HCT116 (cell line): Measurements from ENCODE around the gene PCLO. TPM values are rescaled to one million over a fixed set of nuclear protein-coding genes. Genes with fewer than 3 reads are reported as not detected.

Experiments
- ATAC-seq: fragments of 200-7000 bp; cut with Tn5 transposase; 2 replicates; pipeline ENCODE4 v1.9.1; 2020; ENCODE audit warnings: mild to moderate bottlenecking, moderate library complexity
- BruUV-seq: library from RNA; stranded (reverse); fragments of 400-500 nt; replicated peaks from 2 replicates; lab custom pipeline; 2021; lab: Mats Ljungman, UMichigan
- CTCF ChIA-PET: fragments of 300-600 bp; sonication (Branson Sonifier 250); formaldehyde crosslinking; loops from one replicate; lab custom pipeline; 2021; ENCODE audit warnings: antibody characterized with exemption; lab: Charles Lee
- POLR2A ChIA-PET: fragments of 300-600, 350-600 bp; sonication (Branson Sonifier 250); formaldehyde crosslinking; loops from one replicate; lab custom pipeline; 2021; ENCODE audit warnings: antibody characterized with exemption; lab: Charles Lee
- RAD21 ChIA-PET, 2 experiments: fragments of 300-600 bp; sonication (Branson Sonifier 250); formaldehyde crosslinking; loops; one replicate each; lab custom pipeline; 2023; ENCODE audit warnings: low total read pairs in 2 of 2; ENCODE audit not compliant: uncharacterized antibody in 2 of 2, unreplicated experiment in 2 of 2, low non-redundant PET in 1 of 2; lab: Charles Lee
- DNase-seq: peaks from one replicate; pipeline ENCODE4 v3.0.0-alpha.2; 2010; ENCODE audit warnings: low read depth, low spot score
- H2AFZ ChIP-seq: fragments of 200-600 bp; shearing (Covaris generic), sonication (generic); 2 replicates; pipeline ENCODE4 v1.6.1; 2017; ENCODE audit warnings: low read depth, mixed run types, mixed read lengths, antibody characterized with exemption, low read length; ENCODE audit not compliant: poor library complexity, severe bottlenecking
- H3K27ac ChIP-seq: 2 replicates; pipeline ENCODE4 v1.5.1; 2012; ENCODE audit warnings: low read depth, low read length
- H3K27me3 ChIP-seq: fragments of 200-600 bp; sonication (generic); 2 replicates; pipeline ENCODE4 v1.6.1; 2016; ENCODE audit warnings: mixed run types, low read length, mixed read lengths; ENCODE audit not compliant: insufficient read depth
- H3K36me3 ChIP-seq, 2 experiments: fragments of 200-500 bp in 1 of 2; fragments of 200-600 bp in 1 of 2; sonication (Bioruptor generic) in 1 of 2; sonication (generic) in 1 of 2; 2 replicates each; pipeline versions ENCODE4 v1.5.1 to v1.6.1; 2014 to 2016; ENCODE audit warnings: low read length in 2 of 2, inconsistent platforms in 1 of 2, mixed read lengths in 1 of 2, mixed run types in 1 of 2; ENCODE audit not compliant: insufficient read depth in 2 of 2, control insufficient read depth in 1 of 2
- H3K4me1 ChIP-seq, 2 experiments: fragments of 200-600 bp in 1 of 2; sonication (generic) in 1 of 2; 2 replicates each; pipeline versions ENCODE4 v1.5.1 to v1.6.1; 2012 to 2017; ENCODE audit warnings: low read length in 2 of 2, inconsistent platforms in 1 of 2, mild to moderate bottlenecking in 1 of 2, mixed read lengths in 1 of 2, mixed run types in 1 of 2, moderate library complexity in 1 of 2; ENCODE audit not compliant: insufficient read depth in 2 of 2, control insufficient read depth in 1 of 2
- H3K4me2 ChIP-seq: fragments of 200-600 bp; sonication (generic); 2 replicates; pipeline ENCODE4 v1.6.1; 2017; ENCODE audit warnings: mixed run types, low read length, mixed read lengths
- H3K4me3 ChIP-seq, 2 experiments: fragments of 200-600 bp in 1 of 2; sonication (generic) in 1 of 2; replicated peaks in 1 of 2; 2 replicates each; pipeline ENCODE4 v1.5.1; 2011 to 2016; ENCODE audit warnings: low read length in 2 of 2, control low read depth in 1 of 2, low read depth in 1 of 2, mild to moderate bottlenecking in 1 of 2, mixed read lengths in 1 of 2, mixed run types in 1 of 2
- H3K79me2 ChIP-seq: fragments of 200-600 bp; sonication (generic); 2 replicates; pipeline ENCODE4 v1.6.1; 2017; ENCODE audit warnings: mild to moderate bottlenecking, mixed run types, low read length, moderate library complexity, mixed read lengths; ENCODE audit not compliant: insufficient read depth
- H3K9ac ChIP-seq: fragments of 200-600 bp; sonication (generic); 2 replicates; pipeline ENCODE4 v1.6.1; 2016; ENCODE audit warnings: low read length, mixed read lengths
- H3K9me2 ChIP-seq: fragments of 200-600 bp; sonication (generic), shearing (Covaris generic); 2 replicates; pipeline ENCODE4 v1.6.1; 2017; ENCODE audit warnings: mixed run types, mild to moderate bottlenecking, moderate library complexity; ENCODE audit not compliant: insufficient read depth
- H3K9me3 ChIP-seq, 2 experiments: fragments of 200-500 bp in 1 of 2; fragments of 200-600 bp in 1 of 2; sonication (Bioruptor generic) in 1 of 2; sonication (generic) in 1 of 2; 2 replicates each; pipeline ENCODE4 v1.6.1; 2014 to 2017; ENCODE audit warnings: low read length in 2 of 2, mixed read lengths in 2 of 2, inconsistent platforms in 1 of 2, low read depth in 1 of 2, mild to moderate bottlenecking in 1 of 2, mixed run types in 1 of 2, moderate library complexity in 1 of 2; ENCODE audit not compliant: control insufficient read depth in 1 of 2, insufficient read depth in 1 of 2
- H4K20me1 ChIP-seq: fragments of 200-600 bp; sonication (generic), shearing (Covaris generic); 2 replicates; pipeline ENCODE4 v1.6.1; 2017; ENCODE audit warnings: mixed run types, mild to moderate bottlenecking, moderate library complexity; ENCODE audit not compliant: insufficient read depth
- CEBPB ChIP-seq: IDR thresholded peaks from 2 replicates; pipeline ENCODE4 v1.6.1; 2012; ENCODE audit warnings: low read depth
- CTCF ChIP-seq, 3 experiments: fragments of 200-600 bp in 1 of 3; sonication (generic) in 1 of 3; IDR thresholded peaks in 2 of 3; conservative IDR thresholded peaks in 1 of 3; 2 replicates each; pipeline ENCODE4 v1.5.1; 2012 to 2017; ENCODE audit warnings: low read depth in 2 of 3, low read length in 2 of 3, antibody characterized with exemption in 1 of 3, borderline replicate concordance in 1 of 3, control low read depth in 1 of 3, mild to moderate bottlenecking in 1 of 3, mixed read lengths in 1 of 3, mixed run types in 1 of 3, moderate library complexity in 1 of 3; ENCODE audit not compliant: insufficient read depth in 1 of 3
- EGR1 ChIP-seq: IDR thresholded peaks from 2 replicates; pipeline ENCODE4 v1.6.1; 2012; ENCODE audit warnings: low read depth
- EZH2 ChIP-seq: fragments of 200-600 bp; sonication (generic); IDR thresholded peaks from 2 replicates; pipeline ENCODE4 v1.6.1; 2017; ENCODE audit warnings: antibody characterized with exemption, mixed run types
- EZH2phosphoT487 ChIP-seq: fragments of 200-600 bp; IDR thresholded peaks from 2 replicates; pipeline ENCODE4 v1.6.1; 2018; ENCODE audit warnings: antibody characterized with exemption, borderline replicate concordance
- FOSL1 ChIP-seq: IDR thresholded peaks from 2 replicates; pipeline ENCODE4 v1.6.1; 2012; ENCODE audit warnings: low read depth
- POLR2A ChIP-seq: IDR thresholded peaks from 2 replicates; pipeline ENCODE4 v1.7.0; 2011; ENCODE audit warnings: borderline replicate concordance; ENCODE audit not compliant: insufficient read depth, insufficient read length; ENCODE audit errors: extremely low read depth
- POLR2AphosphoS5 ChIP-seq: IDR thresholded peaks from 2 replicates; pipeline ENCODE4 v1.6.1; 2011; ENCODE audit warnings: mild to moderate bottlenecking, low read depth, low read length, moderate library complexity
- SRF ChIP-seq: IDR thresholded peaks from 2 replicates; pipeline ENCODE4 v1.6.1; 2012; ENCODE audit warnings: low read depth
- TCF7L2 ChIP-seq: IDR thresholded peaks from 2 replicates; pipeline ENCODE4 v1.7.0; 2011; ENCODE audit warnings: borderline replicate concordance, inconsistent platforms; ENCODE audit not compliant: insufficient read depth, insufficient read length; ENCODE audit errors: extremely low read depth
- YY1 ChIP-seq: IDR thresholded peaks from 2 replicates; pipeline ENCODE4 v1.6.1; 2011; ENCODE audit warnings: low read length, low read depth, moderate library complexity, mild to moderate bottlenecking; ENCODE audit not compliant: insufficient replicate concordance; ENCODE audit errors: extremely low read depth
- ZBTB33 ChIP-seq: IDR thresholded peaks from 2 replicates; pipeline ENCODE4 v1.6.1; 2011; ENCODE audit warnings: mild to moderate bottlenecking, low read length, moderate library complexity; ENCODE audit not compliant: insufficient replicate concordance; ENCODE audit errors: extremely low read depth
- ZNF274 ChIP-seq: fragments of 200-500 bp; sonication (Bioruptor generic); IDR thresholded peaks from 2 replicates; pipeline ENCODE4 v1.6.1; 2014; ENCODE audit warnings: mild to moderate bottlenecking, low read depth, low read length, inconsistent platforms
- intact Hi-C: fragments of 100-400 bp; cut with micrococcal nuclease; formaldehyde crosslinking; loops from 2 replicates; pipeline ENCODE4 v1.10.0; 2022
- total RNA-seq: library from RNA; stranded (reverse); gene quantifications from one replicate; pipeline ENCODE4 v1.2.1, GENCODE V29; 2021; ENCODE audit not compliant: unreplicated experiment

Gene PCLO
- total RNA-seq, 1 experiment from 2014 or later, result 2.4 TPM

GRCh38 chr7:82980130-82980788, 182.4 kb downstream of the PCLO start (continued):
- TF ChIP-seq POLR2A (no peak), EGR1 (no peak), YY1 (no peak), CEBPB (no peak), ZBTB33 (no peak), EZH2 (no peak), ZNF274 (no peak)

GRCh38 chr7:82975811-82976468, 186.7 kb downstream of the PCLO start:
- intact Hi-C loops, result no loop called here
- H3K36me3 ChIP-seq, result no peaks in the 10 kb centered on the region
- H4K20me1 ChIP-seq, result no peaks in the 10 kb centered on the region
- no TSS peak for BruUV-seq
- no peak overlapping the region for H3K9ac ChIP-seq
- ChIA-PET POLR2A (no interaction called here), RAD21 (no interaction called here), CTCF (no interaction called here)
- no peaks in the 10 kb centered on the region for H3K9me3 ChIP-seq
- no peak overlapping the region for H3K4me3 ChIP-seq
- no peaks in the 10 kb centered on the region for H3K4me1 ChIP-seq
- H3K9me2 ChIP-seq, result no peaks in the 10 kb centered on the region
- no peak overlapping the region for H2AFZ ChIP-seq
- DNase-seq (no peak), ATAC-seq (no peak)
- no peak overlapping the region for H3K27ac ChIP-seq
- H3K27me3 ChIP-seq, result no peaks in the 10 kb centered on the region
- TF ChIP-seq SRF, result no peak
- no peak for TF ChIP-seq CEBPB
- no peak for TF ChIP-seq EZH2phosphoT487
- no peak for TF ChIP-seq ZBTB33
- no peak for TF ChIP-seq TCF7L2
- no peak for TF ChIP-seq POLR2AphosphoS5
- no peak for TF ChIP-seq FOSL1
- TF ChIP-seq CTCF (IDR thresholded peaks at IDR 0.05 in 2 of 3, conservative IDR thresholded peaks at IDR 0.05 in 1 of 3; ENCODE audit: borderline replicate concordance in 1 of 3, insufficient read depth in 1 of 3, low read depth in 2 of 3, low read length in 2 of 3), result no peak
- no peak overlapping the region for H3K4me2 ChIP-seq
- no peaks in the 10 kb centered on the region for H3K79me2 ChIP-seq
